HG03354 (cell line): ENCODE measurements around the gene DGCR6L.
"Not testable (repeated sequence)": the region's sequence is repeated elsewhere in the genome, so short reads cannot be mapped to it uniquely, and the experiment has no call there.

Experiments used
- ATAC-seq: cut with Tn5 transposase; IDR thresholded peaks from one replicate; pipeline ENCODE4 v1.9.1; 2021; ENCODE audit warnings: mild to moderate bottlenecking; ENCODE audit not compliant: unreplicated experiment, poor library complexity, severe bottlenecking

DGCR6L gene

DNA sequence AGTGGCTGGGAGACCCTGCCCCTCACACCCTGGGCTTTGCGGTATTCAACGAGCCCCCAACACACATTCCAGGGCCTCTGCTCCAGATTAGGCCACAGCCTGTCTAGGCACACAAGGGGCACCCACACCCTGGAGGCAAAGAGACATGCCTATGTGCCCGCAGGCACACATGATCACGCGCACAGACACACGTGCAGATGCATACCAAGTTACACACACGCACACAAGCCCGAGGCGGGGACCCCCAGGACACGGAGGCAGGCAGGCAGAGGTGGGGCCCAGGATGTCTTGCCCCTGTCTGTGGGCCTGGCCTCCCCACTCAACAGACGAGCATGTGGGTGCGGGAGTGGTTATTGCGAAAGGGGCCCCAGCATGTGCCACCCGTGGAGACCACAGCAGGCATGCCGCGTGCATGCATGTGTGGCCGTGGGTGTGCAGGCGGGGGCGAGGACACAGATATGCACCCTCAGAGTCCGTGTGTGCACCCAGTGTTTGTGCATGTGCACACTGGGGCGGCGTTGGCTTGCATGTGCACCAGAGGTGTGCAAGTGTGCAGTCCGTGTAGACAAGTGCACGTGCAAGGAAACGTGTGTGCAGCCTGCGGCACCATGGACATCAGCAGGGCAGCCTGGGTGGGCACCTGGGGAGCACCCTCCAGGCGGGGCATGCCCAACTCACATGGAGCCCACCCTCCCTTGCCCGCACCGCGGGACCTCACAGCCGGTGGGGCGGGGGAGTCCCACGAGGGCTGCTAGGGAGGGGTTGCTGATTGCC is 53.0 kb downstream of the DGCR6L start:
- ATAC-seq: not testable (repeated sequence)

DNA sequence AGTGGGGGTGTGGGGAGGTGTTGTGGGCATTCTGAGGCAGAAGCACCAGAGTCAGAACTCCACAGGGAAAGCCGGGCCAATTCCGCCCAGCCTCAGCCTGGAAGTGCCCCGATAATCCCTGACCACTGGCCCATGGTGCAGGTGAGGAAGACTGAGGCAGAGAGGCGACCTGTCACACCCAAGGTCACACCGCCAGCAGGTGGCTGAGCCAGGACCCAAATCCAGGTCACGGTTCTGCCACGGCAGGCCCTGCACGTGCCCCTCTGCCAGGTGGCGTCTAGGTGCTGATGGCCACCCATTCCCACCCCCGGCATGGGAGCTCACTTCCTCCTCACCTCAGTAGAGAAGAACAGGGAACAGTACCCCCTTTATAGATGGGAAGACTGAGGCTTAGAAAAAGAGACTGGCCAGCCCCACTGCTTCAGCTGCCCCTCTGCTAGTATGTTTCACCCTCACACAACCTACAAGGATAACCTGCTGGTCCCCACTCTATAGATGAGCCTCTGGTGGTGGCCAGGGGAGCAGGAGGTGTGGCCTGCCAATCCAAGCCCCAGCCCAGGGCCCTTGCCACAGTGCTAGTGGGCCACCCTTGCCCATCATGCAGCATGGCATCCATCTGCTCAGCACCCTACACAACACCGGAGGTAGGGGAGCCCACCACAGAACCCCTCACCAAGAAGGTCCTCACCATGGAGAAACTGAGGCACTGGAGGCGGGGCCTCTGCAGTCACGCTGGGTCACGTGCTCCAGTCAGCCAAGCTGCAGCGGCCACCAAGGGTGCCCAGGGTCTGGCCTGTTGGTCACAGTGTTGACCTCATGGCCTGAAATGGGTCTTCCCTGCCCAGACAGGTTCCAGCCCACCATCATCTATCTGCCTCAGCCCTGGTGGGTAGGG is 53.8 kb downstream of the DGCR6L start:
- ATAC-seq: not testable (repeated sequence)

GRCh38 chr22:20264614-20265452 is 55.0 kb downstream of the DGCR6L start:
- no peak for ATAC-seq
